Left ventricle myocardium inferior (tissue), 1 donor: Measurements from ENCODE around the gene RNLS. TPM values are rescaled to one million over a fixed set of nuclear protein-coding genes. Genes with fewer than 3 reads are reported as not detected.

ENCODE experiments used
- DNase-seq: peaks from one replicate; pipeline ENCODE4 v3.0.0-alpha.2; 2020
- H3K27ac ChIP-seq: fragments of 200-600 bp; replicated peaks from 2 replicates; pipeline ENCODE4 v1.8.0; 2021
- H3K27me3 ChIP-seq: fragments of 200-600 bp; 2 replicates; pipeline ENCODE4 v1.8.0; 2021; ENCODE audit warnings: low read depth
- H3K36me3 ChIP-seq: fragments of 200-600 bp; 2 replicates; pipeline ENCODE4 v1.8.0; 2021
- H3K4me1 ChIP-seq: fragments of 200-600 bp; 2 replicates; pipeline ENCODE4 v1.8.0; 2021
- H3K4me3 ChIP-seq: fragments of 200-600 bp; 2 replicates; pipeline ENCODE4 v1.8.0; 2021; ENCODE audit warnings: mild to moderate bottlenecking, moderate library complexity
- H3K9me3 ChIP-seq: fragments of 200-600 bp; replicated peaks from 2 replicates; pipeline ENCODE4 v1.8.0; 2021
- intact Hi-C: fragments of 100-400 bp; cut with micrococcal nuclease; formaldehyde crosslinking; loops from one replicate; pipeline ENCODE4 v1.11.0; 2022
- total RNA-seq: library from RNA; stranded (reverse); fragmentation: NEBNext Ultra II Directional; extraction: Animal tissue kit (Norgen Biotek cat#: 25700); gene quantifications from one replicate; pipeline ENCODE4 v1.2.1, GENCODE V29; 2021
- TF ChIP-seq, protein P1 (sequence below): fragments of 200-600 bp; IDR thresholded peaks from 2 replicates; pipeline ENCODE4 v1.8.0; 2021; ENCODE audit warnings: antibody characterized with exemption, mild to moderate bottlenecking, borderline replicate concordance
- donor health status: DM: no; HTN: yes; CAD: no; lungs with severe emphysema.

RNLS gene
- total RNA-seq, 1 donor from 2014 or later = 14.3 TPM

DNA sequence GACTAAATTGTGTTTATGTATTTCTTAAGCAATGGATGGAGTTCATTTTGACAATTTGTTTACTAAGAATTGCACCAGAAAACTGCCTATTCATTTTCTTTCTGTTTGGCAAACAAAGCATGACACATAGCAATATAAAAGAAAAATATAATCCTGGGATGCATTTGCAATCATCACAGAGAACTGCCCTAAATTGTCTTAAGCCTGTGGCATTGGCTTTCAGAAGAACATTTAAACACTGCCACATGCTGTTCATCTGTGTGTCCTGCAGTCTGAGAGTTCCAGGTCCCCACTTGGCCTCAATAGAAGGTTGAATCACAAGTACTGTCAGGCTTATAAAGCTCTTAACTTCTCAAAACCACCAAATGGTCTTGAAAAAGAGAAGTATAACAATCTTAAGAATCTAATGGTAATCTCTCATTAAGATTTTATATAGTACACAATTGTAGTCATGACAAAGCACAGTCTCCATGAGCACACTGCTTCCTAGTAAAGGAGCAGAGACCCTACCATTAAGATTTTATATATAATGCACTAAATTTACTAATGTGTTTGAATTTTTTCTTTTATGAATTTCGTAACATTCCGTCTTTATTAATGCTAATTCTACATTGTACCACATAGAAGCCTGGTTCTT, 29.9 kb downstream of the RNLS start:
- TF ChIP-seq, protein P1, sequence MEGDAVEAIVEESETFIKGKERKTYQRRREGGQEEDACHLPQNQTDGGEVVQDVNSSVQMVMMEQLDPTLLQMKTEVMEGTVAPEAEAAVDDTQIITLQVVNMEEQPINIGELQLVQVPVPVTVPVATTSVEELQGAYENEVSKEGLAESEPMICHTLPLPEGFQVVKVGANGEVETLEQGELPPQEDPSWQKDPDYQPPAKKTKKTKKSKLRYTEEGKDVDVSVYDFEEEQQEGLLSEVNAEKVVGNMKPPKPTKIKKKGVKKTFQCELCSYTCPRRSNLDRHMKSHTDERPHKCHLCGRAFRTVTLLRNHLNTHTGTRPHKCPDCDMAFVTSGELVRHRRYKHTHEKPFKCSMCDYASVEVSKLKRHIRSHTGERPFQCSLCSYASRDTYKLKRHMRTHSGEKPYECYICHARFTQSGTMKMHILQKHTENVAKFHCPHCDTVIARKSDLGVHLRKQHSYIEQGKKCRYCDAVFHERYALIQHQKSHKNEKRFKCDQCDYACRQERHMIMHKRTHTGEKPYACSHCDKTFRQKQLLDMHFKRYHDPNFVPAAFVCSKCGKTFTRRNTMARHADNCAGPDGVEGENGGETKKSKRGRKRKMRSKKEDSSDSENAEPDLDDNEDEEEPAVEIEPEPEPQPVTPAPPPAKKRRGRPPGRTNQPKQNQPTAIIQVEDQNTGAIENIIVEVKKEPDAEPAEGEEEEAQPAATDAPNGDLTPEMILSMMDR = peak; percentile 84
- no peak for DNase-seq
- intact Hi-C loops = loop anchor here (5.0 kb wide), 2 partner anchors 151 to 701 kb away; no protein-coding TSS in a partner anchor
- no peak overlapping the region for H3K4me3 ChIP-seq
- H3K36me3 ChIP-seq = no peaks in the 10 kb centered on the region
- H3K27me3 ChIP-seq = no peaks in the 10 kb centered on the region
- no peaks in the 10 kb centered on the region for H3K4me1 ChIP-seq
- no peaks in the 10 kb centered on the region for H3K9me3 ChIP-seq
- H3K27ac ChIP-seq = no peak overlapping the region

DNA sequence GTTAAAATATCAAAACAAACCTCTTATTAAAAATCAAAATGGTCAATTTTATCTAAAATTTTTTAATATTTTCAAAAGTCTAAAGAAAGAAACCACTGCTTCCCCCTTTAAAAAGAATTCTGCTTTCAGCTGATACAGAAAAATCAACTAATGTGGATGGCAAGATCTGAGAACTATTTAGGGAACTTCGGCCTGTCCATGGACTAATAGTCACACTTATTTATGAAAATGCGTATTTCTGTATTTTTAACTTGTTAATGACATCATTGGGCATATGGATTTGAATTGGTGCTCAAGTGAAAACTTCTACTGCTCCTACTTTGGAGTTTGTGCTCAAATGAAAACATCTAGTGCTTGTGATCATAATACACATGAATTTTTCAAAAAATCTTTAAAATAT, 31.9 kb downstream of the RNLS start:
- no peak for DNase-seq
- no peaks in the 10 kb centered on the region for H3K27me3 ChIP-seq
- H3K4me3 ChIP-seq = no peak overlapping the region
- H3K36me3 ChIP-seq = no peaks in the 10 kb centered on the region
- intact Hi-C loops = loop anchor here (5.0 kb wide), 2 partner anchors 149 to 699 kb away; no protein-coding TSS in a partner anchor
- no peaks in the 10 kb centered on the region for H3K9me3 ChIP-seq
- TF ChIP-seq, protein P1 = no peak
- no peak overlapping the region for H3K27ac ChIP-seq
- no peaks in the 10 kb centered on the region for H3K4me1 ChIP-seq

DNA sequence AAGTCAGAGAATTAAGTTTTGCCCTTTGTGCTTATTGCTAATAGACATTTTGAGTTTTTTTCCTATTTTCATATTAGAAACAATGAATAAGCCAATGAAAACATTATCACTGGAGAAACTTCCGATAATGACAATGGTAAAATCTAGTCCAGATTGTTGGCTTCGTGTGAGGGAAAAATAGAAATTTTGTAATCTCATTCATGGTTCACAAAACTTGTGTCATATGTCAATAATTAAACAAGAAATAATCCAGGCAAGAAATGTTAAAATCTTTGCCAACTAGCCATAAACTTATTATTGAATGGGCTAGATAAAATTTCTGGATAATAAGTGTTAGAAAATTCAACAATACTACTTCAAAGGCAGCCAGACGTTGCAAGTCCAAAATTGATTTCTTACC, 36.6 kb downstream of the RNLS start:
- DNase-seq = no peak
- Histone ChIP-seq H3K27ac (no peak overlapping the region), H3K4me1 (peaks cover 10% of the 10 kb centered on the region), H3K36me3 (no peaks in the 10 kb centered on the region), H3K4me3 (no peak overlapping the region), H3K9me3 (no peaks in the 10 kb centered on the region), H3K27me3 (no peaks in the 10 kb centered on the region)
- intact Hi-C loops = no loop called here
- TF ChIP-seq, protein P1 = no peak

DNA sequence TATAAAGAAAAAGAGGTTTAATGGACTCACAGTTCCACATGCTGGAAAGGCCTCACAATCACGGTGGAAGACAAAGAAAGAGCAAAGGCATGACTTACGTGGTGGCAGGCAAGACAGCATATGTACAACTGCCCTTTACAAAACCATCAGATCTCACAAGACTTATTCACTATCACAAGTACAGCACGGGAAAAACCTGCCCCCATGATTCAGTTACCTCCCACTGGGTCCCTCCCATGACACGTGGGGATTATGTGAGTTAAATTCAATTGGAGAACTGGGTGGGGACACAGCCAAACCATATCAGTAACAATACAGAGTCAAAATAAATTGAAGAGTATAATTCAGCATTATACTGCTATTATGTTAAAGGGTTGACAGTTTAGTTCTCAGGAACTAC, 37.8 kb downstream of the RNLS start:
- intact Hi-C loops = no loop called here
- TF ChIP-seq, protein P1 = no peak
- Histone ChIP-seq H3K4me1 (peaks cover 15% of the 10 kb centered on the region), H3K27ac (peak overlapping the region; percentile 22), H3K9me3 (no peaks in the 10 kb centered on the region), H3K36me3 (no peaks in the 10 kb centered on the region), H3K27me3 (no peaks in the 10 kb centered on the region), H3K4me3 (no peak overlapping the region)
- no peak for DNase-seq

DNA sequence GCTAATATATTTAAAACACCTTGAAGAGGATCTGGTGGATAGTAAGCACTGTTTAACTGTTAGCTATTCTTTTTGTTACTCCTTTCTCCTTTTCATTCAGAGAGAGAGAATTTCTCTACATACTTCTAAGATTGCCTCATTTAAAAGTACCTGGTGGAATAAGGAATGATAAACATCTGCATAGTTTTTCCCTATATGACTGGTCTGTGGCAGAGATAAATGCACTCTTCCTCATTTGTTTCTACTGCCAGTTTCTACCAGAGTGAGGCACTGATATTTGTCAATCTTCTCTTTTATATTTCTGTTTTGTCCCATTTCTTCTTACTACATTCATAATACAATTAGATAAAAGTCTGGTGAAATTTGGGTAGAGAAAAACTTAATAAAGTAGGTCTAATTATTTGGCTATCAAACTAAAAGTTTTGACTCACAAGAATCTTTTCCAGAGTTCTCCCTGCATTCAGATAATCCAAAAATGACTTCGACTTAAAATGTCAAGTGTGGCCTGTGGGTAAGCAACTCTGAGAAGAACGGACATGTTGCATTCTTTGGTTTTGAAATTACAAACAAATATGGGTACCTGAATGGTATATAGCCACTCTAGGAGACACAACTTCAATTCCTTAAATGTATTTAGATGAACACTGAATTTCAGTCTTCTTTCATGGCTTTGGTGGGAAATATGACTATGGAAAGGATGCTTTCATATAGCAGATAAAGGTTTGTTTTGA, 38.8 kb downstream of the RNLS start:
- no peaks in the 10 kb centered on the region for H3K36me3 ChIP-seq
- H3K27me3 ChIP-seq = no peaks in the 10 kb centered on the region
- no peak for DNase-seq
- TF ChIP-seq, protein P1 = no peak
- intact Hi-C loops = no loop called here
- no peak overlapping the region for H3K4me3 ChIP-seq
- no peaks in the 10 kb centered on the region for H3K9me3 ChIP-seq
- peaks cover 19% of the 10 kb centered on the region for H3K4me1 ChIP-seq
- H3K27ac ChIP-seq = no peak overlapping the region
